ENCODE measurements around the gene HGFAC. TPM values are rescaled to one million over a fixed set of nuclear protein-coding genes. Genes with fewer than 3 reads are reported as not detected.
A peak's percentile ranks its signal among the peaks of the same experiment; 100 is the strongest.

HGFAC gene
- total and polyA plus RNA-seq, 2 experiments from 2014 or later = 0.87 to 1.7 TPM

DNA sequence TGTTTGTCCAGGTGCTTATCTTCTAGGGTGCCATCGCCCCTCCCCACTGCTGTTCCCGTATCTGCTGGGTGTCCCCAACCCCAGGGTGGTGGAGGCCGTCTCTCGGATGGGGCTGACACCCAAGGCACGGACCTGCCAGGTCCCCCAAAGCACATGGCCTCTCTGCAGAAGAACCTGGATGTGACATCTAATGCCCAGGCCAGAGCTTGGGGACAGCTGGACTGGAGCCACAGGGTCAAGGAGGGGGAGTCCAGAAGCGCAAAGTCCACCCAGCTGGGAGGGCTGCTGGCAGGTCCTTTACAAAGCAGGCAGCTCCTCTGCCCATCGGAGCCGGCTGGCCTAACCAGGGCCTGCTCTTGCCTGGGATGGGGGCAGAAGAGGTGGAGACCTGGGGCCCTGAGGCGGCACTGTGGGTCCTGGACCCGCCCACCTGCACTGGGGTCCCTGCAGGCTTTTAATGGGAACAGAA lies 20.6 kb downstream of the HGFAC start:
- H3K4me1 ChIP-seq (ENCODE audit: insufficient read depth) = no peaks in the 10 kb centered on the region
- 88% methylated on average over 10 of the region's 10 CpGs for WGBS (ENCODE audit: low lambda C conversion rate, missing lambda C conversion rate)
- TF ChIP-seq, protein P1, sequence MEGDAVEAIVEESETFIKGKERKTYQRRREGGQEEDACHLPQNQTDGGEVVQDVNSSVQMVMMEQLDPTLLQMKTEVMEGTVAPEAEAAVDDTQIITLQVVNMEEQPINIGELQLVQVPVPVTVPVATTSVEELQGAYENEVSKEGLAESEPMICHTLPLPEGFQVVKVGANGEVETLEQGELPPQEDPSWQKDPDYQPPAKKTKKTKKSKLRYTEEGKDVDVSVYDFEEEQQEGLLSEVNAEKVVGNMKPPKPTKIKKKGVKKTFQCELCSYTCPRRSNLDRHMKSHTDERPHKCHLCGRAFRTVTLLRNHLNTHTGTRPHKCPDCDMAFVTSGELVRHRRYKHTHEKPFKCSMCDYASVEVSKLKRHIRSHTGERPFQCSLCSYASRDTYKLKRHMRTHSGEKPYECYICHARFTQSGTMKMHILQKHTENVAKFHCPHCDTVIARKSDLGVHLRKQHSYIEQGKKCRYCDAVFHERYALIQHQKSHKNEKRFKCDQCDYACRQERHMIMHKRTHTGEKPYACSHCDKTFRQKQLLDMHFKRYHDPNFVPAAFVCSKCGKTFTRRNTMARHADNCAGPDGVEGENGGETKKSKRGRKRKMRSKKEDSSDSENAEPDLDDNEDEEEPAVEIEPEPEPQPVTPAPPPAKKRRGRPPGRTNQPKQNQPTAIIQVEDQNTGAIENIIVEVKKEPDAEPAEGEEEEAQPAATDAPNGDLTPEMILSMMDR (IDR thresholded peaks at IDR 0.05; ENCODE audit: poor library complexity) = no peak
- TF ChIP-seq EZH2 (IDR thresholded peaks at IDR 0.05; ENCODE audit: borderline replicate concordance) = no peak
- no peak overlapping the region for H3K4me2 ChIP-seq
- no peak overlapping the region for H2AFZ ChIP-seq
- H3K9me2 ChIP-seq (replicated peaks; ENCODE audit: insufficient read depth) = no peaks in the 10 kb centered on the region
- H3K4me3 ChIP-seq = no peak overlapping the region
- no peaks in the 10 kb centered on the region for H3K79me2 ChIP-seq
- no peaks in the 10 kb centered on the region for H3K36me3 ChIP-seq (replicated peaks; ENCODE audit: insufficient read depth, low read depth)
- no peak overlapping the region for H3K27ac ChIP-seq
- H3K27me3 ChIP-seq = peaks cover 8% of the 10 kb centered on the region
- H3K9me3 ChIP-seq (ENCODE audit: low read depth) = no peaks in the 10 kb centered on the region
- no peak for DNase-seq (ENCODE audit: low spot score)
- H4K20me1 ChIP-seq (ENCODE audit: insufficient read depth, poor library complexity, severe bottlenecking) = no peaks in the 10 kb centered on the region

DNA sequence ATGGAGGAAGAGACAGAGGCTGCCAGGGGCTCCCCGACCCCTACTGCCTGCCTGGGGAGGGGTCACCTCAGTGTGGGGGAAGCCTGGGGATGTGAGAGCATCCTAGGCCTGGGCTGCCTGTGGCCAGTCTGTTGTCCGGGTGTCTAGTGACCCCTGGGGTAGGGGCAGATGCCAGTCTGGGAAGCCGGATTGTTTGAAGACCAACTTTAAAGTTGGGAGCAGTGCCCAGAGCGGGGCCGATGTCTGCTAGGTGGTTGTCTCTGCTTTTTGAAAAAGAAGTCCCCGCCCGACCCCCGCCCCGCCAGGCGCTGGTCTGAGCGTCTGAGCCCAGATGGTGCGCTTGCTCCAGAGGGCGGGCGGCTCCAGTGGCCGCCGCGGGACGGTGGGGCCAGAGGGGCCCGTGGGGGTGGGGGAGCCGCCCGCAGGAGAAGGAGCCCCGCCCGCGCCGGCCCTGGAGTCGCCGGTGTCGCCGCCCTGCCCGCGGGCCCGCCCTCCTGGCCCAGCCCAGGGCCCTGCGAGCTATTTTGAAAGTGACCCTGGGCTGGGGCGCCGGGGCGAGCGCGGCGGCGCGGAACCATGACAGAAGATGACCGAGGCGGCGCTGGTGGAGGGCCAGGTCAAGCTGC lies 21.1 kb downstream of the HGFAC start, which contains the start of gene DOK7:
Gene DOK7, plus strand, starts transcription at position 517 of the 626 bp plus-strand sequence. Its CDS starts 70 bp downstream, at position 587.
- 47% methylated on average over 4 of the region's 44 CpGs for WGBS (ENCODE audit: low lambda C conversion rate, missing lambda C conversion rate)
- peak; percentile 54 for DNase-seq (ENCODE audit: low spot score)
- H3K27me3 ChIP-seq = peaks cover 8% of the 10 kb centered on the region
- no peak within 1 kb of the TSS for H3K27ac ChIP-seq
- H4K20me1 ChIP-seq (ENCODE audit: insufficient read depth, poor library complexity, severe bottlenecking) = no peaks in the 10 kb centered on the region
- H3K9me3 ChIP-seq (ENCODE audit: low read depth) = no peaks in the 10 kb centered on the region
- H3K4me1 ChIP-seq (ENCODE audit: insufficient read depth) = no peaks in the 10 kb centered on the region
- H2AFZ ChIP-seq = no peak within 1 kb of the TSS
- H3K36me3 ChIP-seq (replicated peaks; ENCODE audit: insufficient read depth, low read depth) = no peaks in the 10 kb centered on the region
- H3K79me2 ChIP-seq = no peaks in the 10 kb centered on the region
- no peak within 1 kb of the TSS for H3K4me3 ChIP-seq
- no peaks in the 10 kb centered on the region for H3K9me2 ChIP-seq (replicated peaks; ENCODE audit: insufficient read depth)
- TF ChIP-seq EZH2phosphoT487 (IDR thresholded peaks at IDR 0.05; ENCODE audit: low read depth, severe bottlenecking, unreplicated experiment) = no peak
- TF ChIP-seq EZH2 (IDR thresholded peaks at IDR 0.05; ENCODE audit: borderline replicate concordance) = no peak
- TF ChIP-seq, protein P1 (IDR thresholded peaks at IDR 0.05; ENCODE audit: poor library complexity) = no peak
- peak within 1 kb of the TSS; percentile 92 for H3K4me2 ChIP-seq

DNA sequence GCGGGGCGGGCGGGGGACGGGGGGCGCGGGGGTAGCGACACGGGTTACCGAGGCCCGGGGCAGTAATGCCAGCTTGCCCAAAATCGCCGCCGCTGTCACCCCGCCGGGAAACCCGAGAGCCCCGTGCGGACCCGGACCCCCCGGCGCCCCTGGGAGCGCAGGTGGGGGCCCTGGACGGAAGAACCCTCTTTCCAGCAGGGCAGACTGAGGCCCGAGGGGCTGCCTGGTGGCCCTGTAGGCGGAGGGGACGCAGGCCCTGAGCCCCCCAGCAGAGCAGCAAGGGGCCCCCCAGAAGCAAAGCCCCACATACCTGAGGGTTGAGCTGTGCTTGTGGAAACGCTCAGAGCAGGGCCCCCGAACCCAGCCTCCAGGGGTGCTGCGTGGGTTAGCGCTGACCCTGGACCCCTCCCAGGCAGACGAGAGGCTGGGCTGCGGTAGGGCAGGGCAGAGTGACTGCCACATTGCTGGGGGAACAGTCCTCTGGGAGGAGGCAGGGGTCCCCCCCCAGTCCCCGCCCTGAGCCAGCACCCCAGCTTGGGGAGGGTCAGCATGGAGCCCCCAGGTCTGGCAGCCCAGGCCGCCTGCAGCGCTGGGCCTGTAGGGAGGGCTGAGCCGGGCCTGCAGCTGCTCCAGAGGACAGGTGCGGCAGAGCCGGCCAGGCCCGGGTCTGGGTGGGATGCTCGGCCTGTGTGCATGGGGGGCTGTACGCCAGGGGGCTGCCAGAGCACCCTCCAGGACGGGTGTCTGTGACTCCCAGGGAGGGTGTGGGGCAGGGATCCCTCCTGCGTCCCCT lies 22.0 kb downstream of the HGFAC start:
- peak overlapping the region; percentile 92 for H3K4me2 ChIP-seq
- H4K20me1 ChIP-seq (ENCODE audit: insufficient read depth, poor library complexity, severe bottlenecking) = no peaks in the 10 kb centered on the region
- no peaks in the 10 kb centered on the region for H3K9me3 ChIP-seq (ENCODE audit: low read depth)
- no peaks in the 10 kb centered on the region for H3K79me2 ChIP-seq
- TF ChIP-seq, protein P1 (IDR thresholded peaks at IDR 0.05; ENCODE audit: poor library complexity) = no peak
- TF ChIP-seq EZH2 (IDR thresholded peaks at IDR 0.05; ENCODE audit: borderline replicate concordance) (no peak), EZH2phosphoT487 (IDR thresholded peaks at IDR 0.05; ENCODE audit: low read depth, severe bottlenecking, unreplicated experiment) (no peak)
- peaks cover 8% of the 10 kb centered on the region for H3K27me3 ChIP-seq
- no peak overlapping the region for H2AFZ ChIP-seq
- no peak overlapping the region for H3K27ac ChIP-seq
- 76% methylated on average over 31 of the region's 43 CpGs for WGBS (ENCODE audit: low lambda C conversion rate, missing lambda C conversion rate)
- no peak for DNase-seq (ENCODE audit: low spot score)
- no peaks in the 10 kb centered on the region for H3K9me2 ChIP-seq (replicated peaks; ENCODE audit: insufficient read depth)
- H3K4me1 ChIP-seq (ENCODE audit: insufficient read depth) = no peaks in the 10 kb centered on the region
- H3K36me3 ChIP-seq (replicated peaks; ENCODE audit: insufficient read depth, low read depth) = no peaks in the 10 kb centered on the region
- no peak overlapping the region for H3K4me3 ChIP-seq

Measured in hepatocyte (in vitro differentiated cells).